ENCODE measurements around the gene PLXNC1.

The PLXNC1 gene

GRCh38 chr12:94162108-94162507 lies 13.7 kb downstream of the PLXNC1 start:
- DNase-seq, result no peak

- no peak for DNase-seq
Observed at GRCh38 chr12:94163850-94164249, 15.5 kb downstream of the PLXNC1 start.

- no peak for DNase-seq
Observed at GRCh38 chr12:94165138-94165537, 16.8 kb downstream of the PLXNC1 start.

- no peak for DNase-seq
Observed at GRCh38 chr12:94165670-94166364, 17.4 kb downstream of the PLXNC1 start.

- DNase-seq, result no peak
Observed at GRCh38 chr12:94167071-94167755, 18.8 kb downstream of the PLXNC1 start.

- DNase-seq, result no peak
Observed at GRCh38 chr12:94167756-94168416, 19.5 kb downstream of the PLXNC1 start.

GRCh38 chr12:94169495-94169894 lies 21.1 kb downstream of the PLXNC1 start:
- DNase-seq, result no peak

GRCh38 chr12:94169966-94170689 lies 21.8 kb downstream of the PLXNC1 start:
- DNase-seq, result no peak

- no peak for DNase-seq
Observed at GRCh38 chr12:94170690-94171594, 22.6 kb downstream of the PLXNC1 start.

GRCh38 chr12:94171595-94171930 lies 23.2 kb downstream of the PLXNC1 start:
- no peak for DNase-seq

- no peak for DNase-seq
Observed at GRCh38 chr12:94172031-94172430, 23.7 kb downstream of the PLXNC1 start.

GRCh38 chr12:94172973-94173372 lies 24.6 kb downstream of the PLXNC1 start:
- no peak for DNase-seq

- no peak for DNase-seq
Observed at GRCh38 chr12:94173660-94174265, 25.4 kb downstream of the PLXNC1 start.

GRCh38 chr12:94174576-94174975 lies 26.2 kb downstream of the PLXNC1 start:
- no peak for DNase-seq

GRCh38 chr12:94175763-94176668 lies 27.6 kb downstream of the PLXNC1 start:
- no peak for DNase-seq

- DNase-seq, result no peak
Observed at GRCh38 chr12:94178054-94178453, 29.7 kb downstream of the PLXNC1 start.

GRCh38 chr12:94178882-94179281 lies 30.5 kb downstream of the PLXNC1 start:
- DNase-seq, result no peak

GRCh38 chr12:94179723-94180122 lies 31.3 kb downstream of the PLXNC1 start:
- no peak for DNase-seq

- no peak for DNase-seq
Observed at GRCh38 chr12:94180558-94181296, 32.4 kb downstream of the PLXNC1 start.

All from NCI-H526 (cell line).